Testis (tissue), 3 donors: ENCODE data around the gene ECD. TPM values are rescaled to one million over a fixed set of nuclear protein-coding genes. Genes with fewer than 3 reads are reported as not detected.

Experiments used
- DNase-seq: peaks from one replicate; pipeline ENCODE4 v3.0.0-alpha.2; 2019
- H3K27ac ChIP-seq, 2 donors: fragments of 200-600 bp; sonication (generic); one replicate each; pipeline ENCODE4 v1.5.1; 2019
- H3K27me3 ChIP-seq: fragments of 200-600 bp; sonication (generic); one replicate; pipeline ENCODE4 v1.5.1; 2019
- H3K36me3 ChIP-seq: fragments of 200-600 bp; sonication (generic); one replicate; pipeline ENCODE4 v1.5.1; 2017; ENCODE audit warnings: low read depth; ENCODE audit errors: missing control alignments
- H3K4me1 ChIP-seq: fragments of 200-600 bp; sonication (generic); one replicate; pipeline ENCODE4 v1.5.1; 2019
- H3K4me3 ChIP-seq, 2 donors: fragments of 200-600 bp; sonication (generic); one replicate each; pipeline ENCODE4 v1.5.1; 2017 to 2019
- H3K9me3 ChIP-seq: fragments of 200-600 bp; sonication (generic); one replicate; pipeline ENCODE4 v1.5.1; 2017
- CTCF ChIP-seq, 3 experiments: fragments of 450-650 bp in 2 of 3; fragments of 200-600 bp in 1 of 3; sonication (generic) in 1 of 3; IDR thresholded peaks; one replicate each; pipeline ENCODE4 v1.5.1; 2016 to 2019; ENCODE audit warnings: antibody characterized with exemption in 3 of 3, mild to moderate bottlenecking in 2 of 3, moderate library complexity in 1 of 3
- POLR2A ChIP-seq: fragments of 450-650 bp; IDR thresholded peaks from one replicate; pipeline ENCODE4 v1.6.1; 2017; ENCODE audit warnings: antibody characterized with exemption, mild to moderate bottlenecking, moderate library complexity
- WGBS, 2 donors: methylation state at CpG; one replicate each; pipeline ENCODE4 v1.1.5; 2018; 5-methylcytosine and 5-hydroxymethylcytosine counted together
- intact Hi-C: fragments of 100-400 bp; cut with DNase I; formaldehyde crosslinking; loops from one replicate; pipeline ENCODE4 v1.15.1; 2023; ENCODE audit warnings: low total_unique reads
- polyA plus RNA-seq: library from polyadenylated mRNA; stranded (reverse); fragments of 350-450 nt; fragmentation: Illumina TruSeq; extraction: RNeasy Lipid Tissue Mini Kit (QIAGEN cat#74804); gene quantifications from one replicate; pipeline ENCODE4 v1.2.3, GENCODE V29; 2014; ENCODE audit warnings: low read depth, low replicate concordance; ENCODE audit not compliant: insufficient read depth
- total RNA-seq, 2 donors: library from RNA; depleted of rRNA; stranded (reverse); fragments of >200 nt; gene quantifications; one replicate each; pipeline ENCODE4 v1.2.3, GENCODE V29; 2016

ECD gene
- total and polyA plus RNA-seq, 3 donors from 2014 or later: 35.7 to 66.4 (median 57.6) TPM

GRCh38 chr10:73190188-73190587 is 22.4 kb upstream of the ECD start:
- Histone ChIP-seq H3K27me3 (no peaks in the 10 kb centered on the region), H3K4me1 (no peaks in the 10 kb centered on the region), H3K9me3 (no peaks in the 10 kb centered on the region), H3K4me3 (no peak overlapping the region), H3K27ac (no peak overlapping the region), H3K36me3 (no peaks in the 10 kb centered on the region)
- 93 to 98% methylated on average over 5 of the region's 5 CpGs for WGBS, 2 donors
- intact Hi-C loops: no loop called here
- no peak for DNase-seq
- TF ChIP-seq POLR2A (no peak), CTCF (IDR thresholded peaks at IDR 0.05) (no peak)

- no peak for TF ChIP-seq CTCF (IDR thresholded peaks at IDR 0.05)
- TF ChIP-seq POLR2A: no peak
- H3K4me1 ChIP-seq: no peaks in the 10 kb centered on the region
- H3K27ac ChIP-seq: no peak overlapping the region
- H3K9me3 ChIP-seq: no peaks in the 10 kb centered on the region
- H3K27me3 ChIP-seq: no peaks in the 10 kb centered on the region
- DNase-seq: no peak
- intact Hi-C loops: no loop called here
- no peak overlapping the region for H3K4me3 ChIP-seq
- WGBS, 2 donors: 80 to 83% methylated on average over 1 of the region's 1 CpG
- H3K36me3 ChIP-seq: no peaks in the 10 kb centered on the region
These were observed 18.5 kb upstream of the ECD start for GRCh38 chr10:73186266-73186665.

- TF ChIP-seq CTCF (IDR thresholded peaks at IDR 0.05): no peak
- TF ChIP-seq POLR2A: no peak
- Histone ChIP-seq H3K27ac (no peak overlapping the region), H3K27me3 (no peaks in the 10 kb centered on the region), H3K4me3 (no peak overlapping the region), H3K9me3 (no peaks in the 10 kb centered on the region), H3K4me1 (no peaks in the 10 kb centered on the region), H3K36me3 (no peaks in the 10 kb centered on the region)
- no peak for DNase-seq
- 74 to 85% methylated on average over 3 of the region's 3 CpGs for WGBS, 2 donors
- intact Hi-C loops: no loop called here
These were observed 16.0 kb upstream of the ECD start for GRCh38 chr10:73183667-73184281.

- Histone ChIP-seq H3K36me3 (no peaks in the 10 kb centered on the region), H3K4me3 (no peak overlapping the region), H3K27ac (no peak overlapping the region), H3K27me3 (no peaks in the 10 kb centered on the region), H3K9me3 (no peaks in the 10 kb centered on the region), H3K4me1 (no peaks in the 10 kb centered on the region)
- 84 to 93% methylated on average over 2 of the region's 2 CpGs for WGBS, 2 donors
- DNase-seq: no peak
- intact Hi-C loops: no loop called here
- TF ChIP-seq POLR2A: no peak
- TF ChIP-seq CTCF (IDR thresholded peaks at IDR 0.05): no peak
These were observed 14.8 kb upstream of the ECD start for GRCh38 chr10:73182568-73182967.
